ENCODE data around the gene APOC3.
A peak's percentile ranks its signal among the peaks of the same experiment; 100 is the strongest.

The APOC3 gene

DNA sequence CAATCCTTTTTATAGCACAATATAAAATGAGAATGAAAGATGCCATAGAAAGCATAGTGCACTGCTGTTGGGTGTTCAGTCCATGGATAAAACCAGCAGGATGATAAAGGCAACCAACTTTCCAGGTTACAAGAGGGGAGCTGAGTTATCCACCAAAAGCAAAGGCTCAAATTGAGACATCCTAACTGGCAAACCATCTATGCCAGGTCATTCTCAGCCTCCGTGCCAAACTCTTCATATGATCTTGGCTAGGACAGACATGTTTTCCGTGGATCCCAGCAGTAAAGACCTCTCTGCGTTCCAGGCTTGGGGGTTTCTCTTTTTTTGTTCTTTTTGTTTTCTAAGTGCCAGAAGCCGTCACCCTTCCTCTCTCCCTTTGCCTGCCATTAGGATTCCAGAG is 15.0 kb downstream of the APOC3 start:
- no peak for DNase-seq (ENCODE audit: low read depth in 2 of 2, low spot score in 1 of 2)

DNA sequence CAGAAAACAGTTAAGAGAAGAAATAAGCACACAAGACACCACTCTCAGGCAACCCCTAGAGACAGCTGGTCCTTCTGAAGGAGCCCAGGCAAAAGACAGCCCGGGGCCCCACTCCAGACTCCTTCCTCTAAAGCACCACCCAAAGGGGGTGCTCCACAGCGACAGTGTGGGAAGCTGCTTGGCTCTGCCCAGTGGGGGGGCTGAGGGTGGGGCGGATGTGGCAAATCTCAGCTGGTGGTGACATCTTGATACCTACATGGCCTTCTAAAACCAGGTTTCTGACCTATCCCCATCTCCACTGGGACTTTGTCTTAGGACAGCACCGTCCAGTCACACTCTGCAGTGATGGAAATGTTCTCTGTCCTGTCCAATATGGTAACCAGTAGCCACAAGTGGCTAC is 17.9 kb downstream of the APOC3 start:
- DNase-seq (ENCODE audit: low read depth in 2 of 2, low spot score in 1 of 2) = no peak

DNA sequence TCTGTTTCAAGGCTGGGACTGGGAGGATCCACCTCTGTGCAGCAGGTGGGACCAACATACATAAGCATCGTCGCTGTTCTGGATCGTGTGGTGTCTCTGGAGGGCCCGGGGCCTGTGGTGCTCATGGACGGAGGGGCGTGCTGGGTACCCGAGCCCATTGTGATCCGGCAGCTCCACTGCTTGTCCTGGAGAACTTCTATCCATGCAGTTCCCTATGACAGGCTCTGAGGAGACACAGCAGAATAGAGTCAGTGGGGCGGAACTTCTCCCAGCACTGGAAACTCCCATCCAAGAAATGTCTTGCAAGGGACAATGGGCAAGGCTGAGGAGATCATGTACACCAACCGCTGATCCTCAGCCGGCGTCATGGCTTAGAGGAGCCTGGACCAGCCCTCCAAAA is 19.4 kb downstream of the APOC3 start:
- DNase-seq (ENCODE audit: low read depth in 2 of 2, low spot score in 1 of 2) = no peak

DNA sequence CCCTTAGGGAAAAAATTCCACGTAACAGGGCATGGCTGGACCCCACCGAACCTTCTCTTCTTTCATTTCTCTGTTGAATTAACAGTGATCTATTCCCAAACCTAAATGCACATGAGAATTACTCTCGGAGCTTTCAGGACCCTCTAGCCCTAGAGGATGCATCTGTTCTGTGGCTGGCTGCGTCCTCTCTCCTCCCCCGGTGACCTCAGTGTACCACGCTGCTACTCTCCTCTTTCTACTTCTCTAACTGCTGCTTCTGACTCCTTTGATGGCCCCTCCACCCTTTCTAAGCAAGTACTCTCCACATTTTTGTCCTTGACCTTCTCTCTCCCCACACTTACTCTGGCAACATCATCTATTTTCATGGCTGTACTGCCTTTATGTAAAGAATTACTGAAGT is 19.8 kb downstream of the APOC3 start:
- DNase-seq (ENCODE audit: low read depth in 2 of 2, low spot score in 1 of 2) = no peak

DNA sequence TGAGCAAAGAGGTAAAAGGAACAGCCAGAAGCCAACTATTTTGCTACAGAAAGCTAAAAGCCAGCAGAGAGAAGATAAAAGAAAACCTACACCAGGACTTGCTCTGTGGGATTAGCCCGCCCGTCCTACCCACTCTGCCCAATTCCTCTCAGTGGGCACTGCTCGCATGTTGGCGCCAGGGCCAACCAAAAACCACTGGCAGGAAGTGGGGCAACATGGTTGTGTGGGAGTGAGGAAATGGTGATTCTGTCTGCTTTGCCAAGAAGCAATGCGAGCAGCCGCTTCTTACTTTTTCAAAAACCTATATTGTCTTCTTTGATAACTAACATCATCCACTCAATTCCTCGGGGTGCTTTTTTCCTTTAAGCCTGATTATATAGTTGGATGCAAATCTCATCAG is 21.9 kb downstream of the APOC3 start:
- DNase-seq (ENCODE audit: low read depth in 2 of 2, low spot score in 1 of 2) = peak in 1 of 2 donors; percentile 36

DNA sequence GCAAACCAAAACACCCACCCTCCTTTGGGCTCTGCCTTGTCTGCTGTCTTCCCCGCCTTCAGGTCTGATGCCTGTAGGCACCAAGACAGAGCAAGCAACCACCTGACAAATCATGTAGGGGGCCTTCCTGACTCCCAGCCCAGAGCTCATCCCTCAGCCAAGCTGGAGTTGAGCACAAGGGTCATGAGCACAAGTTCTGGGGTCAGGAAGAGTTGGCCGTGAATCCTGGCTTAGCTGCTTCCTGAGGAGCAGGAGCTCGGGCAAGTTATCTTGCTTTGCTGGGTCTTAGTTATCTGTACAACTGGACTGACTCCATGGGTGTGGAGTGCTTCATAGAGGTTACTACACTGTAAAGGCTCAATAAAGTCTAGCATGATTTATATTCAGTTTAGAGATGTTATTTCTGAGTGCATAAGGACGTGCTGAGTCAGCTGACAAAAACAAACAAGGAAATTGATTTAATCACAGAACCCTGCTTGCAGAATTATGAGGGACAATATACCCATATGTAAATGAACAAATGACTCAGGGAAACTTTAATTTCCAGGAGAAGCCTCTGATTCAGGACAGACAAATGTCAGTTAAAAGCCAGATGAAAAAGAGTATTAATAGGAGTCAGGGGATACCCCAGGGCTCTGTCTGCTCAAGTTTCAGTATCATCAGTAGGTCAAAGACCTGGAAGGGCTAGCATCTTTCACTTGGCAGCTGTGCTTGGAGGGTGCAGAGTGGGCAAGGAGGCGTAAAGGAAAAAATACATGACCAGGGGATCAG is 22.7 kb downstream of the APOC3 start:
- DNase-seq (ENCODE audit: low read depth in 2 of 2, low spot score in 1 of 2) = no peak

DNA sequence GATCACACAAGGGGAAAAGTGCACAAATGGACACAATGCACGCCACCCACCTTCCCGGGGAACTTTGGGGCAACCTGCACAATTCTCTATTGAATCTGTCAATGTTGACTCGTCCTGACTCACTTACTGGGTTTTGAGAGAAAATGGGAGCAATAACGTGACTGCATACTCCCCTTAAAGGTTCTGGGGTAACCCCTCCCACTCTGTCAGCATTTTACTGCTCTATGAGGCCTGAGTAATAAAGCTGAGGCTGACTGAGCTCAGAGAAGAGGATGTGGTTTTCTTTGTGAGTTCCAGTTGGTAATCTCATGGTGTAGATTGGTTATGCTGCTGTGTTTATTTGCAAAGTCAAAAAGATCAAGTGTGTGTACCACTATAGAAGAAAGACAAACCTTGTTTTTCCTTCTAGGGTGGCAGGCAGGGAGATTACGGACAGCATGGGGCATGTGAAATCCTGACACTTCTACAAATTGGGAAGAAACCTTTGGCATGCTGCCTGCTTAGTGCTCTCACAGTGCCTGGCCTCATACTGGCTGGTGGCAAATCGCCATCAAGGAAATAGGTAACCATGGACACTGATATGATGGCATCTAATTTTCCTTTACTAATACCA is 23.9 kb downstream of the APOC3 start:
- peak; percentile 20 to 34 for DNase-seq (ENCODE audit: low read depth in 2 of 2, low spot score in 1 of 2)

DNA sequence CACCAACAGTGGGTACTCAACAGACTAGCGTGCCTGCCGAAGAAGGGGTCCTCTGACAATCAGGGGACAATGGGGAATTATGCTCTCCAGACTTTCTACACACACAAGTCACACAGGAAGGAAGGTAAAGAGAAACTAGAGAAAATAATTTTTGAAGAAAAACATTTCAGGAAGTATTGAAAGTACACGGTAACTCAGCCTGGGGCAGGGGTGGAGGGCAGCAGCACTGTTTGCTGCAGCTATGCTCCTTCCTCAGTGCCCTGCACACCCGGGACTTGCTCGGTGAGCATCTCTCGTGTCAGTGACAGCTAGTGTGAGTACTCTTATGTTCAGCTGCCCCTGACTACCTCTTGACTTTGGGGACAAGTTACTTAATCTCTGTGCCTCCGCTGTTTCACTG is 25.7 kb downstream of the APOC3 start:
- DNase-seq (ENCODE audit: low read depth in 2 of 2, low spot score in 1 of 2) = no peak

DNA sequence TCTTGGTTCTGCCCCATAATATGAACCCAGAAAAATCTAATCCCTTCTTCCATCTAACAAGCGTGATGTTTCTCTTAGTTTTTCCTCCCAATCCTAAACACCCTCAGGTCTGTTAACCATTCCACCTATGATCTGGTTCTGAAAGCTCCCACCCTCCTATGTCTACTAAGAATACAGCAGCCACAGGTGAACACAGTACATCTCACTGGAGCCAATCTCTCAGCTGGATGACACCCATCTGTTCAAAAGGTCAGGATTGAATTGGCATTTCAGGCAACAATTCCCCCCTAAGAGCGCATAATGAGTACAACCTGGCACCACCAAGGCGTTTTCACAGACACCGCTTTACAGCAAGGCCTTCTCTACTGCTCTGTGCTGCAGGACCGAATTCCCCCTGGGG is 26.7 kb downstream of the APOC3 start:
- DNase-seq (ENCODE audit: low read depth in 2 of 2, low spot score in 1 of 2) = no peak

DNA sequence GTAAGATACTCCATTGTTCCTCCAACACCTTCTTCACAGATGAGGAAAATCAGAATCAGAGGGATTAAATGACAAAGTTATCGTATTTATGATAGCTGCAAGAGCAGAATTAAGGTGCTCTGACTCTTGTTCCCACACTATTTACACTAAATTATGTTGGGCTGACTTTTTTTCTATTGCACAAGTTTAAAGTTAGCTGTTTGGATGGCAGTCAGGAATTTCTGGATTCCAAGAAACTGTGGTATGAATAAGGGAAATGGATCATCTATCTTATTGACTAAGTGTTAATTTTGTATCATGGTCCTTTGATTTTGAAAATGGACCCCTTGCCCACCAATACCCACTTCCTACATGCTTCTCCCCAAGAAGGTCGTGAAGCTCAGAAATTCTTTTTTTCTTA is 27.6 kb downstream of the APOC3 start:
- DNase-seq (ENCODE audit: low read depth in 2 of 2, low spot score in 1 of 2) = no peak

DNA sequence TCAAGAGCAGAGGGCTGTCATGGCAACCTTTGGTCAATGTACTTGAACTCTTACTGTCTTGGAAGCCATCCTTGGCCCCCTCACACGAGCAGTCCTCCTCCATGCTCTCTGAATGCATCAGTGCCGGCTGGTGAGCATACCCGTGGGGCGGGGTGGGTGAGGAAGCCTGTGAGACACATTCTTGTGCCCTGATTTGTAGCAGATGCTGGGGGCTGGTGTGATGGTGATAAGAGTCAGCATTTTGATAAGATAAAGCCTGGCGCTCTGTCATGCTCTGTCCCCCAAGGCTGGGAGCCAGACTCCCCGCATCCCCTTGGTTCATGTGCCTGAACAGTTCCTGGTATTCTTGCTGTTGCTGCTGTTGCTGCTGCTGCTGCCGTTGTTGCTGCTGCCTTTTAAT is 28.2 kb downstream of the APOC3 start:
- no peak for DNase-seq (ENCODE audit: low read depth in 2 of 2, low spot score in 1 of 2)

DNA sequence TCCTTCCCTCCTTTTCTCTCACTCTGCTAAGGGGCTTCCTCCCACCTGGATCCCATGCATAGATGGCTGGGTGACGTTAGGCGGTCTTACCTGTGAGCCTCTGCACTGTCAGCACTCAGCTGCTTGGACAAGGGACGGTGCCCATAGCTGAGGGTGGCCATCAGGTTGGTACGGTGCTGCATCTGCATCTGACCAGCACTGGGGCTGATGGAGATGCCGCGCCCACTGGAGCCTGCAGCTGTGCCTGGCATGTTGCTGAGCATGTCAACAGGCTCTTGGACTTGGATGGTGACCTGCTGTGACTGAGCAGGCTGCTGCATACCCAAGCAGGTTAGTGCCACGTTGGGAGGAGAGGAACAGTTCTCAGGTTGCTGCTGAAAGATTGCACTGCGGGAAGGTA is 29.5 kb downstream of the APOC3 start:
- no peak for DNase-seq (ENCODE audit: low read depth in 2 of 2, low spot score in 1 of 2)

DNA sequence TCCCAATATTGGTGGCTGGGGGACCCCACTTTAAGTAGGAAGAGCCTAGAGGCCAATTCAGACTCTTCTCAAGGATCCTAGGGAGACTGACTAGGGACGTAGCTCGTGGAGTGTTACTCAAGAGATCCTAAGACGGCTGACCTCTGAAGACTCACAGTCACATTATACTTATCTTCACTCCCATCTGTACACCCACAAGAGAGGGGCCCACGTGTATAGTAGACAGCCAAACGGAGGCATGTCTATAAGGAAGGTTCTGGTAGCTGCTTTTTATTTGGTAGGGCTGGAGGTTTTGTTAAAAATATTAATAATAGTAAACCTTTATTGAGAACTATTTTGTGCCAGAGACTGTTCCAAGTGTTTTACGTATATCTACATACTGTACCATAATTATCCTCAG is 30.6 kb downstream of the APOC3 start:
- DNase-seq (ENCODE audit: low read depth in 2 of 2, low spot score in 1 of 2) = no peak

DNA sequence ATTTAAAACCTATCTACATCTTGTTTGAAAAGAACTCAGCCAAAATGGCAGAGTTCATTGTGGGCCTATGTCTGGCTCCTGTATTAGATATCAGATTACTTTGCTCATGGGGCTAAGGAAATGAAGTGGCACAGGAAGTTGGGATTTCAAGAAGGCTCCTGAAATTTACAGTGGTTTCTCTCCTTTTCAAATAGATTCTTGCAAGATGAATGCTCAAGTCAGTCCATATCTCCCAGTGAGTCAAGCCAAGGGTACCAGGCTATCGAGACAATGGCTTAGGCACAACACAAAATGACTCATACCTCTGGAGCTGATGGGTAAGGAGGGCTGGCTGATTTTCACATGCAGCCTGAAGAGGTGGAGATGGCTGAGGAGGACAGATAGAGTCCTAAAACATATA is 31.8 kb downstream of the APOC3 start:
- no peak for DNase-seq (ENCODE audit: low read depth in 2 of 2, low spot score in 1 of 2)

DNA sequence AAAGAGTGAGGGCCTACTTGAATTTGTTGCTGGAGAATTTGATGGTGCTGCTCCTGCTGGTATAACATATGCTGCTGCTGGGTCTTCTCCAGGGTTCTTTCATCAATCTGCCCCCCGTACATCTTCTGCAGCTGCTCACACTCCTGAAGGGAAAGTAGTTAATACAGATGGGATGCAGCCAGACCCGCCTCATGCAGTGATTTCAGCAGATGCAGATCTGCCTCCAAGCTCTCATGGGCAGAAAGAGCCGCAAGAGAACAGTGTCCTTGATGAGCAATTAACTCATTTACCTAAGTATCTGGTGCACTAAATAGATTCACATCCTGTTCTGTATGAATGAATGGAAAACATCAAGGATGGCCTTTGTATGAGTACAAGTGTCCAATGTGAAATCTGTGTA is 32.5 kb downstream of the APOC3 start:
- DNase-seq (ENCODE audit: low read depth in 2 of 2, low spot score in 1 of 2) = no peak

DNA sequence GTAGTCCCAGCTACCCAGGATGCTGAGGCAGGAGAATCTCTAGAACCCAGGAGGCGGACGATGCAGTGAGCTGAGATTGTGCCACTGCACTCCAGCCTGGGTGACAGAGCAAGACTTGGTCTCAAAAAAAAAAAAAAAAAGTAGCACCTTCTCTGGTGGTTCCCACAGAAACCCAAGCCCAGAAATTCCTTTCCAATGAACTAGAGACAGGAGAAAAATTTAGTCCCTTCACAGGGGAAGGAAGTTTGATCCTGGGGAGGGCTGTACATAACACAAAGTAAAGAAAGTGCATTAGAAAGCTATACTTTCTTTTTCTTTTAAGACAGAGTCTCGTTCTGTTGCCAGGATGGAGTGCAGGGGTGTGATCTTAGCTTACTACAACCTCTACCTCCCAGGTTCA is 33.2 kb downstream of the APOC3 start:
- no peak for DNase-seq (ENCODE audit: low read depth in 2 of 2, low spot score in 1 of 2)

DNA sequence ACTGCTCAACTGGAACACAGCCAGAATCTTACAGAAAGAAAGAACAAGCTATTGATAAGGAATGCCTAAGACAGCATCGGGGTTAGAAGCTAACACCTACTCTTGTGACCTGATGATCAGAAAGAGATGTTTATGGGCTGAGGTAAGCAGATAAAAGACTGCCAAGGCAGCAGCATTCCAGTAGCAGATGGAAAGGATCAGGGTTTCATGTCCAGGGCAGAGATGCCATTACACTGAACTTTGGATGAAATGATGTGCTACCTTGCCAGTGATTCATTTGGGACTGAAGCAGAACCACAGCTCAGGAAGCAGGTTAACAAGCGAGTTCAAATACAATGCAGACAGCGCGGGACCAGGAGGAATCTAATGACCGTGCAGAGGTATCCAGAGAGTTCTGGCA is 34.8 kb downstream of the APOC3 start:
- no peak for DNase-seq (ENCODE audit: low read depth in 2 of 2, low spot score in 1 of 2)

DNA sequence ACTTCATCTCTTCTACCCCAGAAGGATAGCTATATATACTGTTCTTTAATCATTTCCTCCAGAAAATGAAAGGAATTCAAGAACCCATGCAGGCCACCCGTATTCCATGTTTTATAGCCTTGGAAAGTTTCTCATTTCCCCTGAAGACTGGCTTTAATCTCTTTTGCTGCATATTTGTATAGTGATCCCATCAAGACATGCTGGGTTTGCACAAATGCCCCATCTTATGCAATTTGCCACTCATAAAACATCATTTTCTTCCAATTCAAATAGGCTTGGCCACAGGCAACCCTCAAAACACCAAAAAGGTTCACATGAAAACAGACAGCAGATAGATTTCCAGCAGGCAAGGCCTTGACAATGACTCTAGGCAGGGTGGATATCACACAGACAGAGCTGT is 36.0 kb downstream of the APOC3 start:
- no peak for DNase-seq (ENCODE audit: low read depth in 2 of 2, low spot score in 1 of 2)

DNA sequence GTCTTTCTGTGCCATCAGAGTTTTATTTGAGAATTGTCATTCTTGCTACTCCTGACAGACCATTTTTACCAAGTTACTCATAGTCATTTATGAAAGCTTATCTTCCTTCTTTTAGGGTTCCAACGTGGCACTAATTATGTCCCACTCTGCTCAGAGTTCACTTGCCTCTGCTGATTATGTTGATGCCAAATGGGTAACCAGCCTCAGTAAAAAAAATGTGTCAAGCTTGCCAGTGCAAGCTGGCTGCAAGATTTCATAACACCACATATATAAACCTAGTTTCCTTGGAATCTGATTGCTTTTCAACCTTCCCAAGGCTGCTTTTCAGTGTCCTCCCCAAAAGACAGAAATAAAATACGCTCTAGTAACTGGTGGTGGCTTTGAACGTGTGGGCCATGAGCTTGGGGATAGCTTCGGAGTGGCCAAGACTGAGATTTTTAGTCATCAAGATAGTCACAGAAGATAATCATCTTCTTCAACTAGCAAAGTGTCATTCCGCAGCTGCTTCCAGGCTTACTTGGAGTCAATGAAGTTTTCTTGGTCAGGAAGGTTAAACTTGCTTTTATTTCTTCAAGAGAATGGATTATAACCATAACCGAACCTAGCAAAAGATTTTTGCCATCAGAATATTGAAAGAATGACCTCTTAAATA is 37.2 kb downstream of the APOC3 start:
- DNase-seq (ENCODE audit: low read depth in 2 of 2, low spot score in 1 of 2) = no peak

DNA sequence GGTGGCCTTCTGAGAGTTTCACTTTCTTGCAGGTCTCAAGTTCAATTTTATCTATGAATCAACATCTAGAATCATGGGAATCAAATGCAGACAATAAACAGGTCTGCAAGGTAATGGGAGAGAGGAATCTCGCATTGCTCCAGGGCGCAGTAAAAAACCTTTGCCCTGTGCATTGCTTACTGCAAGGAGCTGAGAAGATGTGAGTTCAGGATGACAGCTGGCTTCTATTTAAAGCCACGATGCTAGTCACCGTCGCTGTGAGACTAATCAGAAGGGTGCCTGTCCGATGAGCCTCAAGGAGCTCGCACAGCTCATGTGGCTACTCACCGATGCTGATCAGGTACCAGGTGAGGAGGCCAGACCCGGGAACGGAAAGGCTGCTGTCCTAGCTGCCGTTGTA is 37.9 kb downstream of the APOC3 start:
- no peak for DNase-seq (ENCODE audit: low read depth in 2 of 2, low spot score in 1 of 2)

DNA sequence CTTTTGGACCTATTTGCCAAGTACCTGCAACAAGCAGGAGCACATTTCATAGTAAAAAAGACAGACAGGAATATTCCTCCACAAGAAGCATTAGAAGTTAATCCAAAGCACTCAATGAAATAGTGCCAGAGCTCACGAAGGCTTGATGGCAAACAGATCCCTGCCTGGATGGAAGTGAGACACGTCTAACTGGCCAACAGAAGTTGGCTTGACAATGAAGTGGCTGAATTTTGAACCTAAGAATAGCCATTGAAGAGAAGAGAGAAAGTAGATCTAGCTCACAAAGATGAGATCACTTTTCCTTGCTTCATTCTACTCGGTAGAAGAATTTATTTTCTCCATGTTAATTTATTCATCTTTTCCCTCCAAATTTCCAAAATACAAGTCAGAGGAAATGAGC is 38.4 kb downstream of the APOC3 start:
- no peak for DNase-seq (ENCODE audit: low read depth in 2 of 2, low spot score in 1 of 2)

DNA sequence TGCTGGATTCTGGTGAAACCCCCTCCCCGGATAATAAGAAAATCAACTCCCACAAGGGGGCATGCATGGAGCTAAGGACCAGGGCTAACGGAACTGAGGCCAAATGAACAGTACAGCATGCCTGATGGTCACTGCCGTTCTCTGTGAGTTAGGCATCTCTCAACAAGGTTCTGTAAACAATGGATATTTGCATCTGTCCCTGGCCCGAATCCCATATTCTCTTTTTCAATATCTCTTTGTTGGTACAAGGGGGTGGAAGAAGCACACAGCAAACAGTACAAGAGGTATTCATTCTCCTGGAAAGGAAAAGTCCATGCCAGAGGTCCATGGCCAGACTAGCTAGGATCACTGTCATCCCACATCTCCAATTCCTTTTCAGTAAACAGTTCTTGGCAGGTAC is 39.9 kb downstream of the APOC3 start:
- DNase-seq (ENCODE audit: low read depth in 2 of 2, low spot score in 1 of 2) = no peak

DNA sequence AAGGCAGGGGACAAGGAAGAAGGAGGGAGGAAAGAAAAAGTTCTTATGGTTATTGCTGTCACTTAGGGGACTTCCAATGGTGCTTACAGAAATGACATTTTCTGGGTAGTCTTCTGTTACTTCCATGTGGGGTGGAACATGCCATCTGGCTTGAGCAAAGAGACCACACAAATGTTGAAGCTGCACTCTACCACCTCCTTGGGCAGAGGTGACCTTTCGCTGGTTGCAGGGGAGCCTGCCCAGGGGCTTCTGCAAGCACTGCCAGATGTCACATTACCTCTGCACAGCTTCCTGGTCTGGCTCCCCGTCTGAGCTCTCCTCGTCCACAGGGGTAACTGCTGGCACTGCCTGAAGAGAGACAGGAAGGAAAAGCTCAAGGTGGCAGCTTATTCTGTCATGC is 40.3 kb downstream of the APOC3 start:
- DNase-seq (ENCODE audit: low read depth in 2 of 2, low spot score in 1 of 2) = no peak
